ENCODE results near the gene MAP4K2. TPM values are rescaled to one million over a fixed set of nuclear protein-coding genes. Genes with fewer than 3 reads are reported as not detected.

The MAP4K2 gene
- total RNA-seq, 4 donors from 2014 or later, result 11.1 to 25.0 (median 17.1) TPM

GRCh38 chr11:64763526-64764039, 39.4 kb downstream of the MAP4K2 start:
- 62% methylated on average over 5 of the region's 6 CpGs for WGBS
- intact Hi-C loops (cut with DNase I), result no loop called here
- Histone ChIP-seq H3K27ac (replicated peaks in 1 of 4) (peak overlapping the region; percentile 85 to 92 (median 87)), H3K9me3 (no peaks in the 10 kb centered on the region), H3K27me3 (no peaks in the 10 kb centered on the region), H3K4me1 (peaks cover 75 to 100% (median 95%) of the 10 kb centered on the region in 4 donors), H3K36me3 (peaks cover 42 to 67% (median 62%) of the 10 kb centered on the region in 4 donors), H3K4me3 (no peak overlapping the region)
- TF ChIP-seq POLR2AphosphoS5 (IDR thresholded peaks at IDR 0.05) (no peak), EP300 (IDR thresholded peaks at IDR 0.05) (no peak), CTCF (IDR thresholded peaks at IDR 0.05) (no peak), POLR2A (IDR thresholded peaks at IDR 0.05; ENCODE audit: low read depth) (no peak)
- no peak for DNase-seq (ENCODE audit: extremely low spot score)

- DNase-seq (ENCODE audit: extremely low spot score), result no peak
- TF ChIP-seq EP300 (IDR thresholded peaks at IDR 0.05) (no peak), POLR2AphosphoS5 (IDR thresholded peaks at IDR 0.05) (peak in 1 of 2 donors; percentile 25), POLR2A (IDR thresholded peaks at IDR 0.05; ENCODE audit: low read depth) (no peak)
- WGBS, result 38% methylated on average over 13 of the region's 13 CpGs
- H3K27me3 ChIP-seq, result no peaks in the 10 kb centered on the region
- peaks cover 70 to 100% (median 96%) of the 10 kb centered on the region in 4 donors for H3K4me1 ChIP-seq
- peak overlapping the region; percentile 85 to 92 (median 87) for H3K27ac ChIP-seq (replicated peaks in 1 of 4)
- H3K4me3 ChIP-seq, result no peak overlapping the region
- H3K36me3 ChIP-seq, result peaks cover 35 to 60% (median 55%) of the 10 kb centered on the region in 4 donors
- H3K9me3 ChIP-seq, result no peaks in the 10 kb centered on the region
- intact Hi-C loops (cut with DNase I), result no loop called here
Observed at GRCh38 chr11:64762674-64763525, 40.1 kb downstream of the MAP4K2 start.

GRCh38 chr11:64762277-64762673, 40.7 kb downstream of the MAP4K2 start:
- Histone ChIP-seq H3K27ac (replicated peaks in 1 of 4) (peak overlapping the region; percentile 85 to 92 (median 87)), H3K36me3 (peaks cover 28 to 53% (median 49%) of the 10 kb centered on the region in 4 donors), H3K4me1 (peaks cover 64 to 98% (median 93%) of the 10 kb centered on the region in 4 donors), H3K4me3 (no peak overlapping the region), H3K9me3 (no peaks in the 10 kb centered on the region), H3K27me3 (no peaks in the 10 kb centered on the region)
- intact Hi-C loops (cut with DNase I), result no loop called here
- 64% methylated on average over 5 of the region's 5 CpGs for WGBS
- DNase-seq (ENCODE audit: extremely low spot score), result no peak
- TF ChIP-seq CTCF (IDR thresholded peaks at IDR 0.05) (no peak), EP300 (IDR thresholded peaks at IDR 0.05) (no peak), POLR2AphosphoS5 (IDR thresholded peaks at IDR 0.05) (peak in 1 of 2 donors; percentile 19)

- no peak for DNase-seq (ENCODE audit: extremely low spot score)
- intact Hi-C loops (cut with DNase I), result no loop called here
- peaks cover 15 to 40% (median 35%) of the 10 kb centered on the region in 4 donors for H3K36me3 ChIP-seq
- TF ChIP-seq POLR2AphosphoS5 (IDR thresholded peaks at IDR 0.05) (no peak), POLR2A (IDR thresholded peaks at IDR 0.05; ENCODE audit: low read depth) (no peak), CTCF (IDR thresholded peaks at IDR 0.05) (no peak), EP300 (IDR thresholded peaks at IDR 0.05) (no peak)
- 41% methylated on average over 7 of the region's 7 CpGs for WGBS
- H3K27me3 ChIP-seq, result no peaks in the 10 kb centered on the region
- no peak overlapping the region for H3K4me3 ChIP-seq
- peak overlapping the region; percentile 86 to 92 (median 88) for H3K27ac ChIP-seq (replicated peaks in 1 of 4)
- H3K4me1 ChIP-seq, result peaks cover 63 to 85% (median 83%) of the 10 kb centered on the region in 4 donors
- no peaks in the 10 kb centered on the region for H3K9me3 ChIP-seq
Observed at GRCh38 chr11:64760759-64761420, 42.1 kb downstream of the MAP4K2 start.
